Measurements from ENCODE around the gene SLC25A18.

DNA sequence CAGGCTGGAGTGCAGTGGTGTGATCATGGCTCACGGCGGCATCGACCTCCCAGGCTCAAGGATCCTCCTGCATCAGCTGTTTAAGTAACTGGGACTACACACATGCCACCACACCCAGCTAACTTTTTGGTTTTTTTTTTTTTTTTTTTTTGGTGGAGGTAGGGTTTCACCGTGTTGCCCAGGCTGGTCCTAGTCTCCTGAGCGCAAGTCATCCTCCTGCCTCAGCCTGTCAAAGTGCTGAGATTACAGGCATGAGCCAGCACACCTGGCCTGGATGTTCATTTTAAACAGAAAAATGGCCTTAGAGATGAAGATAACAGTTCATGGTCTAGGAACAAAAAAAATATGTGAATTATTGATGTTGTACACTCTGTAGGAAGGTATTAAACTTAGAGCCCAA lies 13.6 kb upstream of the SLC25A18 start:
- TF ChIP-seq POLR2AphosphoS5 (IDR thresholded peaks at IDR 0.05), result no peak
- TF ChIP-seq, protein P1, sequence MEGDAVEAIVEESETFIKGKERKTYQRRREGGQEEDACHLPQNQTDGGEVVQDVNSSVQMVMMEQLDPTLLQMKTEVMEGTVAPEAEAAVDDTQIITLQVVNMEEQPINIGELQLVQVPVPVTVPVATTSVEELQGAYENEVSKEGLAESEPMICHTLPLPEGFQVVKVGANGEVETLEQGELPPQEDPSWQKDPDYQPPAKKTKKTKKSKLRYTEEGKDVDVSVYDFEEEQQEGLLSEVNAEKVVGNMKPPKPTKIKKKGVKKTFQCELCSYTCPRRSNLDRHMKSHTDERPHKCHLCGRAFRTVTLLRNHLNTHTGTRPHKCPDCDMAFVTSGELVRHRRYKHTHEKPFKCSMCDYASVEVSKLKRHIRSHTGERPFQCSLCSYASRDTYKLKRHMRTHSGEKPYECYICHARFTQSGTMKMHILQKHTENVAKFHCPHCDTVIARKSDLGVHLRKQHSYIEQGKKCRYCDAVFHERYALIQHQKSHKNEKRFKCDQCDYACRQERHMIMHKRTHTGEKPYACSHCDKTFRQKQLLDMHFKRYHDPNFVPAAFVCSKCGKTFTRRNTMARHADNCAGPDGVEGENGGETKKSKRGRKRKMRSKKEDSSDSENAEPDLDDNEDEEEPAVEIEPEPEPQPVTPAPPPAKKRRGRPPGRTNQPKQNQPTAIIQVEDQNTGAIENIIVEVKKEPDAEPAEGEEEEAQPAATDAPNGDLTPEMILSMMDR (IDR thresholded peaks at IDR 0.05), result no peak
